ENCODE results near the gene PHLPP1. TPM values are rescaled to one million over a fixed set of nuclear protein-coding genes. Genes with fewer than 3 reads are reported as not detected.

Gene PHLPP1
- total and polyA plus RNA-seq, 2 of the 4 experiments (the other 2 are of a cell fraction): 3.3 to 3.6 TPM

- H2BK120ac ChIP-seq (ENCODE audit: low read depth, low read length): no peak overlapping the region
- no peak overlapping the region for H3K4ac ChIP-seq (ENCODE audit: low read depth, low read length)
- intact Hi-C loops (cut with micrococcal nuclease) (no loop called here), in situ Hi-C loops (cut with MboI; ENCODE audit: low sequenced_read_pairs) (no loop called here), dilution Hi-C loops (cut with HindIII; ENCODE audit: low sequenced_read_pairs, unreplicated experiment) (no loop called here)
- WGBS, 2 experiments (ENCODE audit: extremely low coverage in 2 of 2, insufficient read length in 1 of 2): 100% methylated on average over 5 of the region's 8 CpGs; no CpG with 5 or more reads in 1 of the 2 experiments
- H4K91ac ChIP-seq (ENCODE audit: insufficient read depth, low read depth, low read length): no peak overlapping the region
- no peak overlapping the region for H3K18ac ChIP-seq (ENCODE audit: low read depth, low read length)
- H3K4me3 ChIP-seq (ENCODE audit: insufficient read depth, low read depth, low read length): no peak overlapping the region
- H2AK5ac ChIP-seq (ENCODE audit: low read depth, low read length): no peak overlapping the region
- no peaks in the 10 kb centered on the region for H3K27me3 ChIP-seq (ENCODE audit: control insufficient read depth, insufficient read depth, low read length)
- H3K9me3 ChIP-seq (ENCODE audit: control insufficient read depth, insufficient read depth, low read length): no peaks in the 10 kb centered on the region
- no peak overlapping the region for H2AFZ ChIP-seq (replicated peaks; ENCODE audit: low read length, poor library complexity)
- no peak overlapping the region for H2BK15ac ChIP-seq (ENCODE audit: low read depth, low read length)
- H2BK20ac ChIP-seq (ENCODE audit: low read depth, low read length): no peak overlapping the region
- H3K36me3 ChIP-seq (ENCODE audit: control insufficient read depth, insufficient read depth, low read length): peaks cover 5% of the 10 kb centered on the region
- no peak overlapping the region for H2BK5ac ChIP-seq (ENCODE audit: low read depth, low read length, poor library complexity, severe bottlenecking)
- H4K20me1 ChIP-seq (ENCODE audit: insufficient read depth, low read length): no peaks in the 10 kb centered on the region
- H3K79me1 ChIP-seq (ENCODE audit: low read depth in 1 of 2, low read length in 2 of 2): no peaks in the 10 kb centered on the region
- no peak for DNase-seq
- no peak for ATAC-seq (ENCODE audit: low read depth)
- TF ChIP-seq SMC3 (IDR thresholded peaks at IDR 0.05; ENCODE audit: low read depth, low read length) (no peak), RCOR1 (IDR thresholded peaks at IDR 0.05; ENCODE audit: insufficient replicate concordance, low read length) (no peak), CEBPB (IDR thresholded peaks at IDR 0.05; ENCODE audit: low read depth, low read length) (no peak), ELK1 (IDR thresholded peaks at IDR 0.05; ENCODE audit: borderline replicate concordance, low read depth, low read length) (no peak), RAD21 (IDR thresholded peaks at IDR 0.05; ENCODE audit: low read length) (no peak), MAZ (IDR thresholded peaks at IDR 0.05; ENCODE audit: borderline replicate concordance, low read depth, low read length) (no peak), MXI1 (IDR thresholded peaks at IDR 0.05; ENCODE audit: borderline replicate concordance, low read depth, low read length) (no peak), CHD1 (IDR thresholded peaks at IDR 0.05; ENCODE audit: low read depth, low read length) (no peak), CTCF (conservative IDR thresholded peaks at IDR 0.05; ENCODE audit: low read depth, low read length) (no peak), BHLHE40 (IDR thresholded peaks at IDR 0.05; ENCODE audit: low read depth, low read length) (no peak), RFX5 (IDR thresholded peaks at IDR 0.05; ENCODE audit: low read depth, low read length) (no peak), FOS (IDR thresholded peaks at IDR 0.05; ENCODE audit: low read depth, low read length) (no peak), POLR2A (IDR thresholded peaks at IDR 0.05; ENCODE audit: low read depth, low read length) (no peak), NFE2L2 (IDR thresholded peaks at IDR 0.05; ENCODE audit: low read depth, low read length) (no peak), MAFK (IDR thresholded peaks at IDR 0.05; ENCODE audit: low read depth, low read length) (no peak), USF2 (IDR thresholded peaks at IDR 0.05; ENCODE audit: low read depth, low read length) (no peak)
- no TSS peak for BruUV-seq (replicated peaks)
- peaks cover 5% of the 10 kb centered on the region; the same call in 1 of the 2 replicates for H3K4me1 ChIP-seq (ENCODE audit: control insufficient read depth, insufficient read depth, low read length)
- peaks cover 2% of the 10 kb centered on the region; the same call in 1 of the 2 replicates for H3K9me1 ChIP-seq (ENCODE audit: insufficient read depth, low read length)
- no peak overlapping the region for H3K56ac ChIP-seq (ENCODE audit: extremely low read depth, insufficient read depth, low read length)
- no peak overlapping the region for H4K8ac ChIP-seq (ENCODE audit: low read depth in 2 of 2, low read length in 2 of 2)
- H3K23ac ChIP-seq (ENCODE audit: low read depth, low read length): no peak overlapping the region
- ChIA-PET POLR2A (ENCODE audit: unreplicated experiment) (no interaction called here), CTCF (interaction anchor here (1.9 kb wide), 1 partner anchor 16 kb away, joined by 7 read pairs; no protein-coding TSS in a partner anchor)
- H3K14ac ChIP-seq (replicated peaks; ENCODE audit: low read depth, low read length): no peak overlapping the region
- no peak overlapping the region for H3K9ac ChIP-seq (ENCODE audit: low read depth, low read length)
- H2AK9ac ChIP-seq (replicated peaks; ENCODE audit: low read depth, low read length, poor library complexity): no peak overlapping the region
- H3K27ac ChIP-seq (ENCODE audit: insufficient read depth, low read length): no peak overlapping the region
- no peak overlapping the region for H4K5ac ChIP-seq (ENCODE audit: low read depth, low read length)
- H3K4me2 ChIP-seq (ENCODE audit: low read depth, low read length): no peak overlapping the region
Measured at GRCh38 chr18:62942578-62942977, 227.2 kb downstream of the PHLPP1 start.

All from IMR-90 (cell line).